ENCODE measurements around the gene EDN1. TPM values are rescaled to one million over a fixed set of nuclear protein-coding genes. Genes with fewer than 3 reads are reported as not detected.

EDN1 gene
- total RNA-seq, result 1.4 and 22.3 TPM in 2 replicates

DNA sequence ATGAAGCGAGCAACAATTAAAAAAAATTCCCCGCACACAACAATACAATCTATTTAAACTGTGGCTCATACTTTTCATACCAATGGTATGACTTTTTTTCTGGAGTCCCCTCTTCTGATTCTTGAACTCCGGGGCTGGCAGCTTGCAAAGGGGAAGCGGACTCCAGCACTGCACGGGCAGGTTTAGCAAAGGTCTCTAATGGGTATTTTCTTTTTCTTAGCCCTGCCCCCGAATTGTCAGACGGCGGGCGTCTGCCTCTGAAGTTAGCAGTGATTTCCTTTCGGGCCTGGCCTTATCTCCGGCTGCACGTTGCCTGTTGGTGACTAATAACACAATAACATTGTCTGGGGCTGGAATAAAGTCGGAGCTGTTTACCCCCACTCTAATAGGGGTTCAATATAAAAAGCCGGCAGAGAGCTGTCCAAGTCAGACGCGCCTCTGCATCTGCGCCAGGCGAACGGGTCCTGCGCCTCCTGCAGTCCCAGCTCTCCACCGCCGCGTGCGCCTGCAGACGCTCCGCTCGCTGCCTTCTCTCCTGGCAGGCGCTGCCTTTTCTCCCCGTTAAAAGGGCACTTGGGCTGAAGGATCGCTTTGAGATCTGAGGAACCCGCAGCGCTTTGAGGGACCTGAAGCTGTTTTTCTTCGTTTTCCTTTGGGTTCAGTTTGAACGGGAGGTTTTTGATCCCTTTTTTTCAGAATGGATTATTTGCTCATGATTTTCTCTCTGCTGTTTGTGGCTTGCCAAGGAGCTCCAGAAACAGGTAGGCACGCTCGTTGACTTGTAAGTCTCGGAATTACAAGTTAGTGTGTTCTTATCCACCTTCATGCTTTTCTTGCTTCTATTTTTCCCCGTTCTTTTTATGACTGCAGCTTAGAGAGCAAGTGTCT is at the start of gene EDN1:
Gene EDN1 (plus strand): TSS at position 429 of the 888 bp plus-strand sequence. CDS start 269 bp downstream, at position 698.

Measured in pericardium fibroblast (primary cell).